ENCODE results near the gene KCNQ1.

KCNQ1 gene

DNA sequence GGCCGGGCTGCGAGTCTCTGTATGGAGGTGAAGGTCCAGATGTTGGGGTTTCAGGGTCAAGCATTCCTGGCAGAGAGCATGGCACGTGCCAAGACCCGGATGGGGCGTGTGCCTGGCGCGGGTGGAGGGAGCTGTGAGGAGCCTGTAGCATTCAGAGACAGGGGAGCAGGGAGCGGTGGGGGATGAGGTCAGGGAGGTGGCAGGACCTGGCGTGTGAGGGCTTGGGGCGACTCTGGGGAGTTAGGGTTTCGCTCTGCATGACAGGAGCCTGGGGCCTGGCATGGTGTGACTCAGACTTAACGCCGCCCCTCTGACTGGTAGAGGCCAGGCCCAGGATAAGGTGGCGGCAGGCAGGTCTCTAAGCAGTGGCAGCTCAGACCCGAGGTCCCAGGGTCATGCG, 103.0 kb downstream of the KCNQ1 start:
- Histone ChIP-seq H3K4me1 (ENCODE audit: control insufficient read depth, insufficient read depth, low read length) (no peaks in the 10 kb centered on the region), H3K4me3 (ENCODE audit: low read length in 2 of 2) (no peak overlapping the region), H3K36me3 (ENCODE audit: control insufficient read depth in 2 of 2, insufficient read depth in 2 of 2, low read length in 2 of 2) (no peaks in the 10 kb centered on the region), H3K9me3 (ENCODE audit: control insufficient read depth in 2 of 2, low read length in 2 of 2) (no peaks in the 10 kb centered on the region), H3K9ac (ENCODE audit: low read length in 2 of 2) (no peak overlapping the region), H3K27ac (ENCODE audit: low read length) (no peak overlapping the region), H3K27me3 (ENCODE audit: control insufficient read depth in 1 of 2, insufficient read depth in 2 of 2, low read length in 2 of 2) (no peaks in the 10 kb centered on the region)

DNA sequence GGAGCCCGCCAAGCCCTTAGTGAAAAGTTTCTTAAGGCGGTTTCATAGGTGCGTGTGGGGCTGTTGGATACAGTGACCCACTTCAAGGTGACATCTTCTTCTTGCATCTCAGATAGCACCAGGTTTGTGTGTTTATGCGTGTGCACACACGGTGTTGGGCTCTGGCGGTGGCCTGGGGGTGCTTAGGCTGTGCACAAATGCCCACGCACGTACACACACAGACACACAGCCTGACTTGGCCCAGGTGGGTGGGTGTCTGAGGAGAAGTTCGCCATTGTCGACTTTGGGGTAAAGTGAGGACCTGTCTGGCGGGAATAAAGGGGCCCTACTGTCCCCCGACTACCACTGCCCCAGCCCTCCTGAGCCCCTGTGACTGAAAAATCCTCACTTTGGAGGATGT, 103.8 kb downstream of the KCNQ1 start:
- Histone ChIP-seq H3K36me3 (ENCODE audit: control insufficient read depth in 2 of 2, insufficient read depth in 2 of 2, low read length in 2 of 2) (no peaks in the 10 kb centered on the region), H3K27ac (ENCODE audit: low read length) (no peak overlapping the region), H3K4me3 (ENCODE audit: low read length in 2 of 2) (no peak overlapping the region), H3K9ac (ENCODE audit: low read length in 2 of 2) (no peak overlapping the region), H3K4me1 (ENCODE audit: control insufficient read depth, insufficient read depth, low read length) (no peaks in the 10 kb centered on the region), H3K9me3 (ENCODE audit: control insufficient read depth in 2 of 2, low read length in 2 of 2) (no peaks in the 10 kb centered on the region), H3K27me3 (ENCODE audit: control insufficient read depth in 1 of 2, insufficient read depth in 2 of 2, low read length in 2 of 2) (no peaks in the 10 kb centered on the region)

DNA sequence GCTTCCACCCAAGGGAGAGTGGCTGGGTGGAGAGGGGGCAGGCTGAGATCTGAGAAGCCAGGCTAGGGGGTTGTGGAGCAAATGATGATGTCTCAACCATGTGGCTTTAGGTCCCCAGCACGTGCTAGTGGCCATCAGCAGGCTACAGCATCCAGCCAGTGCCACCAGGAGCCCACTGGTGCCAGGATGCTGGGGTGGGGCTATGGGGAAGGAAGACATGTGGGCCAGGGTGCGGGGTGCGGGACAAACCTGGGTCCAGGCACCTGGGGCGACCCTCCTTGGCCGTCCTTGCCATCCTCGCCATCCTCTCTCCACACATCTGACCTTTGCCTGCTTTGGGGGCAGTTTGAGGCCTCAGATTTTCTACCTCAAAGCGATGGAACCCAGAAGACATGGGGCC, 104.3 kb downstream of the KCNQ1 start:
- no peaks in the 10 kb centered on the region for H3K36me3 ChIP-seq (ENCODE audit: control insufficient read depth in 2 of 2, insufficient read depth in 2 of 2, low read length in 2 of 2)

DNA sequence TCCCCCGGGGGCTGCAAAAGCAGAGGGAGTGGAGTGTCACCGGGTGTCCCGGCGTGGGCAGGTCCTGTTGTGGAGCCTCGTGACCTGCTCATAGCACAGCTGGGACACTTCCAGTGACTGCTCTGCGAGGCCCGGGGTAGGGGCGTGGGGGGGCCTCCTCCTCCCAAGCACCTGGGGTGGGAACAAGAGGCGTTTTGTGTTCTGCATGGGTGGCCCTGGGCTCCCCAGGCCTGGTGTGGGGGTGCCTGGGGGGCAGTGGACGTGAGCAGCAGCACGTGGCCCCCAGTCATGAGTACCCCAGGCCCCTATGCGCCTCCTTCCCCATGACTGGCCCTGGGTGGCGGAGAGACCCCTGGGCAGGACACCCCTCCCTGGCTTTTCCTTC, 104.7 kb downstream of the KCNQ1 start:
- H3K9me3 ChIP-seq (ENCODE audit: control insufficient read depth in 2 of 2, low read length in 2 of 2), result no peaks in the 10 kb centered on the region
- no peaks in the 10 kb centered on the region for H3K4me1 ChIP-seq (ENCODE audit: control insufficient read depth, insufficient read depth, low read length)
- H3K36me3 ChIP-seq (ENCODE audit: control insufficient read depth in 2 of 2, insufficient read depth in 2 of 2, low read length in 2 of 2), result no peaks in the 10 kb centered on the region
- no peak overlapping the region for H3K27ac ChIP-seq (ENCODE audit: low read length)
- no peaks in the 10 kb centered on the region for H3K27me3 ChIP-seq (ENCODE audit: control insufficient read depth in 1 of 2, insufficient read depth in 2 of 2, low read length in 2 of 2)
- no peak overlapping the region for H3K9ac ChIP-seq (ENCODE audit: low read length in 2 of 2)
- H3K4me3 ChIP-seq (ENCODE audit: low read length in 2 of 2), result no peak overlapping the region

More for the DNA sequence above, 104.3 kb downstream of the KCNQ1 start:
- Histone ChIP-seq H3K27me3 (ENCODE audit: control insufficient read depth in 1 of 2, insufficient read depth in 2 of 2, low read length in 2 of 2) (no peaks in the 10 kb centered on the region), H3K4me1 (ENCODE audit: control insufficient read depth, insufficient read depth, low read length) (no peaks in the 10 kb centered on the region), H3K4me3 (ENCODE audit: low read length in 2 of 2) (no peak overlapping the region), H3K27ac (ENCODE audit: low read length) (no peak overlapping the region), H3K9me3 (ENCODE audit: control insufficient read depth in 2 of 2, low read length in 2 of 2) (no peaks in the 10 kb centered on the region), H3K9ac (ENCODE audit: low read length in 2 of 2) (no peak overlapping the region)

DNA sequence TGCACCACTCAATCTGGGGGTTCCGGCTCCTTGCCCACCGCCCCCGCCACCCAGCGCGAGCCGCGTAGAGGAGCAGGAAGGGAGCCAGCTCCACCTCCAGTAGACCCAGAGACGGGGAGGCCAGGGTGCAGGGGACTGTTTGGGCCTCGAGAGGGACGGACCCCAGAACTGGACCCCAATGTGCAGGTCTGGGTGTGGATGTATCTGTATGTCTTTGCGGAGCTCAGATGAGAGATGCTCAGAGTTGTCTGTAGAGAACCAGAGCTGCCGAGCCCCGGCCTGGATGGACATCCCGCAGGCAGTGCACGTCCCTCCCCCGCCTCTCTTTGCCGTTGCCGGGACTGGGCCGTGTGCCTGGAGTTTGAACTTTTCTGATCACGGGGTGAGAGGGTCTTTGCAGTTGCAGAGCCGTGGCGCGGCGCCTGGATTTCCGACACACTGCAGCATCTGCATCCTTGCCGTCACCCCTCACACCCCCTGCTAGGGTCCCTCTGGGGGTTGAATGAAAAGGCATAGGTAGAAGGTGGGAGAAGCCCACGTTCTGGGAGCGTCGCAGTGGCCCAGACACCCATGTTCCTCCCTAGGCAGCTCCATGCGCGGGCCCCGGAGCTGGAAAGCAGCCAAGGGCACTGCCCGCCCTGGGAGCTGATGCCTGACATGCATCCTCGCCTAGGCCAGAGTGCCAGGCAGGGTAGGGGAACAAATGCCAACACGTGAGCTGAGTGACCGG, 105.2 kb downstream of the KCNQ1 start:
- Histone ChIP-seq H3K9ac (ENCODE audit: low read length in 2 of 2) (no peak overlapping the region), H3K4me3 (ENCODE audit: low read length in 2 of 2) (no peak overlapping the region), H3K4me1 (ENCODE audit: control insufficient read depth, insufficient read depth, low read length) (no peaks in the 10 kb centered on the region), H3K36me3 (ENCODE audit: control insufficient read depth in 2 of 2, insufficient read depth in 2 of 2, low read length in 2 of 2) (no peaks in the 10 kb centered on the region), H3K27ac (ENCODE audit: low read length) (no peak overlapping the region), H3K9me3 (ENCODE audit: control insufficient read depth in 2 of 2, low read length in 2 of 2) (no peaks in the 10 kb centered on the region), H3K27me3 (ENCODE audit: control insufficient read depth in 1 of 2, insufficient read depth in 2 of 2, low read length in 2 of 2) (no peaks in the 10 kb centered on the region)

DNA sequence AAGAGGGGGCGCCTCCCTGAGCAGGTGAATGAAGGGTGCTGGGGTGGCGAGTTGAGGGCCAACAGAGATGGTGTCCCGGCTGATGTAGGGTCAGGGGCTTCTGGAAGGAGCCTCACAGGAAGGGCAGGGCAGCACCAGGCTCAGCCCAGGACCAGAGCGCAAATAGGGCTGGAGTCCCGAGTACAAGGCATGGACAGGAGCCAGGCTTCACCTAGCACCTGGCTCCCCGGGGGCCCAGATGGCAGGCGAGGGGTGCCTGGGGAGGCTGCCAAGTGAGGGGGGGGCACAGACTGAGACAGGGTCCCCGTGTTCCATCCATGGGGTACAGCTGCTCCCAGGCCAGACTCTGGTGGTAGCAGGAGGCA, 105.8 kb downstream of the KCNQ1 start:
- no peak overlapping the region for H3K9ac ChIP-seq (ENCODE audit: low read length in 2 of 2)
- H3K27ac ChIP-seq (ENCODE audit: low read length), result no peak overlapping the region
- no peaks in the 10 kb centered on the region for H3K27me3 ChIP-seq (ENCODE audit: control insufficient read depth in 1 of 2, insufficient read depth in 2 of 2, low read length in 2 of 2)
- H3K4me3 ChIP-seq (ENCODE audit: low read length in 2 of 2), result no peak overlapping the region
- H3K9me3 ChIP-seq (ENCODE audit: control insufficient read depth in 2 of 2, low read length in 2 of 2), result no peaks in the 10 kb centered on the region
- no peaks in the 10 kb centered on the region for H3K36me3 ChIP-seq (ENCODE audit: control insufficient read depth in 2 of 2, insufficient read depth in 2 of 2, low read length in 2 of 2)
- no peaks in the 10 kb centered on the region for H3K4me1 ChIP-seq (ENCODE audit: control insufficient read depth, insufficient read depth, low read length)

DNA sequence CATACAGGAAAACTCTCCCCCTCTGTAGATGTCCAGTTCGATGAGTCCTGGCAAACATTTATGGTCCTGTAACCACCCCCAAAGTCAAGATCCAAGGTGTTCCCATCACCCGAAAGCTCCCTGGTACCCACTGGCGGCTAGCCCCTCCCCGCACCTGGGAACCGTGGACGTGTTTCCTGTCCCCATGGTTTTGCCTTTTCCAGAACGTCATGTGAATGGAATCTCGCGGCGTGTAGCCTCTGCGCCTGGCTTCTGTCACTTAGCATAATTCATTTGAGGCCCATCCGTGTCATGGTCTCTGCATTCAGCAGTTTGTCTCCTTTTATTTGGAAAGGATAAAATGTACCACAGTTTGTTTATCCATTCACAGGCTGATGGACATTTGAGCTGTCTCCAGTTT, 106.3 kb downstream of the KCNQ1 start:
- H3K36me3 ChIP-seq (ENCODE audit: control insufficient read depth in 2 of 2, insufficient read depth in 2 of 2, low read length in 2 of 2), result no peaks in the 10 kb centered on the region
- H3K4me1 ChIP-seq (ENCODE audit: control insufficient read depth, insufficient read depth, low read length), result no peaks in the 10 kb centered on the region
- H3K9me3 ChIP-seq (ENCODE audit: control insufficient read depth in 2 of 2, low read length in 2 of 2), result no peaks in the 10 kb centered on the region
- no peak overlapping the region for H3K27ac ChIP-seq (ENCODE audit: low read length)
- no peaks in the 10 kb centered on the region for H3K27me3 ChIP-seq (ENCODE audit: control insufficient read depth in 1 of 2, insufficient read depth in 2 of 2, low read length in 2 of 2)
- H3K4me3 ChIP-seq (ENCODE audit: low read length in 2 of 2), result no peak overlapping the region
- no peak overlapping the region for H3K9ac ChIP-seq (ENCODE audit: low read length in 2 of 2)

DNA sequence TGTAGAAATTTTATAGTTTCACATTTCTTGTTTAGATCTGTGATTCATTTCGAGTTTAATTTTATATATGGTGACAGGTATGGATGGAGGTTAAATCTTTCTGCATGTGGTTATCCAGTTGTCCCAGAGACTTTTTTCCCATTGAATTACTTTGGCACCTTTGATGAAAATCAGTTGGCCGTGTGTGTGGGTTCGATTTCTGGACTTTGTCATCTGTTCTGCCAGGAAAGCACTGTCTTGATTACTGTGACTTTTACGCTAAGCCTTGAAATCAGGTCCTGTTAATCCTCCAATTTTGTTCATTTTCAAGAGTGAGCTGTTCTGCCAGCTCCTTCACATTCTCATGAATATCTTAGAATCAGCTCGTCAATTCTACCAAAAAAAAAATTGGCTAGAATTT, 107.4 kb downstream of the KCNQ1 start:
- no peaks in the 10 kb centered on the region for H3K9me3 ChIP-seq (ENCODE audit: control insufficient read depth in 2 of 2, low read length in 2 of 2)
- no peak overlapping the region for H3K4me3 ChIP-seq (ENCODE audit: low read length in 2 of 2)
- no peaks in the 10 kb centered on the region for H3K4me1 ChIP-seq (ENCODE audit: control insufficient read depth, insufficient read depth, low read length)
- H3K27me3 ChIP-seq (ENCODE audit: control insufficient read depth in 1 of 2, insufficient read depth in 2 of 2, low read length in 2 of 2), result no peaks in the 10 kb centered on the region
- H3K27ac ChIP-seq (ENCODE audit: low read length), result no peak overlapping the region
- no peaks in the 10 kb centered on the region for H3K36me3 ChIP-seq (ENCODE audit: control insufficient read depth in 2 of 2, insufficient read depth in 2 of 2, low read length in 2 of 2)
- no peak overlapping the region for H3K9ac ChIP-seq (ENCODE audit: low read length in 2 of 2)

DNA sequence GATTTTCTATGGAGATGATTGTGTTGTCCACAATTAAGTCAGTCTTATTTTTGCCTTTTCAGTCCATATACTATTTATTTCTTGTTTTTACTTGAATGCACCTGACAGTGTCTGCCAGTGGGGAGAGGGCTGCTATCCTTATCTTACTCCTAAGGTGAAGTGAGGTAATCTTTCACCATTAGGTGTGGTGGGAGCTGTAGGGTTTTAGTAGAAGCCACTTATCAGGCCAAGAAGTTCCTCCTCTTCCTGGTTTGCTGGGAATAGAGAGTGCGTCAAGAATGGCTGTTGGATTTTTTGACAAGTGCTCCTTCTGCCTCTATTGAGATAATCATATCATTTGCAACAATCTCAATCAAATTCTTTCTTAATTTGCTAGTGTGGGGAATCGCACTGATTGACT, 108.4 kb downstream of the KCNQ1 start:
- peaks cover 0 to 7% of the 10 kb centered on the region in 2 donors for H3K9me3 ChIP-seq (ENCODE audit: control insufficient read depth in 2 of 2, low read length in 2 of 2)
- H3K27me3 ChIP-seq (ENCODE audit: control insufficient read depth in 1 of 2, insufficient read depth in 2 of 2, low read length in 2 of 2), result no peaks in the 10 kb centered on the region
- H3K4me1 ChIP-seq (ENCODE audit: control insufficient read depth, insufficient read depth, low read length), result no peaks in the 10 kb centered on the region
- no peak overlapping the region for H3K9ac ChIP-seq (ENCODE audit: low read length in 2 of 2)
- H3K27ac ChIP-seq (ENCODE audit: low read length), result no peak overlapping the region
- no peaks in the 10 kb centered on the region for H3K36me3 ChIP-seq (ENCODE audit: control insufficient read depth in 2 of 2, insufficient read depth in 2 of 2, low read length in 2 of 2)
- no peak overlapping the region for H3K4me3 ChIP-seq (ENCODE audit: low read length in 2 of 2)

DNA sequence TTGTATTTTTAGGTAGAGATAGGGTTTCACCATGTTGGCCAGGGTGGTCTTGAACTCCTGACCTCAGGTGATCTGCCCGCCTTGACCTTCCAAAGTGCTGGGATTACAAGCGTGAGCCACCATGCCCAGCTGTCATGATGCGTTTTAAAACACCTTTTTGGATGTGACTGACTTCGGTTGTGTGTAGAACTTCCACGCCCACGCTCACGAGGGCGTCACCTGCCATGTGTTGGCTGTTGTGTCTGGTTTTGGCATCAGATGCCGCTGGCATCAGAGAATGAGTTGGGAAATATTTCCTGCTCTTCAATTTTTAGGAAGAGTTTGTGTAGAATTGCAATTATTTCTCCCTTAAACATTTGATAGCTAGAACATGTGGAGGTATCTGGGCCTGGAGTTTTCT, 109.1 kb downstream of the KCNQ1 start:
- Histone ChIP-seq H3K9ac (ENCODE audit: low read length in 2 of 2) (no peak overlapping the region), H3K4me3 (ENCODE audit: low read length in 2 of 2) (no peak overlapping the region)

DNA sequence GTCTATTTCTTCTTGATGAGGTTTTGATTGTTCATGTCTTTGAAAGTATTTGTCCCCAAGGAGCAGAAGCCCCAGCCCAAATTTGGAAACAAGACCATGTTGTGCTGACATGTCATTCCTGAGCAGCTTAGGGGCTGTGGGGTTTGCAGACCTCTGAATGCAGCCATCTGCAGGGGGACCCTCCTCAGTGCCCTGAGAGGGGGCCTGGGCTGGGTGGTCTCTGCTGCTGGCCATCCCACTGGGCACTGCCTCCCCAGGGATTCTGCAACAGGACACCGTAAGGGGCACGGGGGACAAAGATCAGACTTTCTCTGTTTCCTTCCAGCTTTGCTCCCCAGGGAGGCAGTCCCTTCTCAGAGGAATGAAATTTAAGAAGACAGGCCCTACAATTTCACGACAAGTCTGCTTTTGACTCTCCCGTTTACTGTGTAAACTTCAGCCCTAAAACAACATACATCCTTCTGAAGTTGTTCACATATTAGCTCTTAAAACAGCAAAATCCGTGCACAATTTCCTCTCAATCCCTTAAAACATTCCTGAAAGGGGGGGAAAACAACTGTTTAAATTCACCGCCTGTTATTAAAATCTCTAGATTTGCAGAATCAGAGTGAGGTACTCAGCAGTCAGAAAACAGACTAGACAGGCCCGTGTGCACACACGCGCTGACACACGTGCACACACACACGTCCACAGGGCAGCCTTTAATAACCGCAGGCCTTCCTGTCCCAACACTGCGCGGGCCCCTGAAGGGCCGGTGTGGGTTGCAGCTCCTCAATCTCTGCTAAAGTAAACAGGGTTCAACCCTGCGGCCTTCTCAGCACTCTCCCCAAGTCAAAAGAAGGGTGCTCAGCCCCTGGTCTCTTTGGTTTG, 109.8 kb downstream of the KCNQ1 start:
- H3K4me3 ChIP-seq (ENCODE audit: low read length in 2 of 2), result no peak overlapping the region
- H3K27ac ChIP-seq (ENCODE audit: low read length), result no peak overlapping the region
- H3K9ac ChIP-seq (ENCODE audit: low read length in 2 of 2), result no peak overlapping the region
- peaks cover 0 to 7% of the 10 kb centered on the region in 2 donors for H3K9me3 ChIP-seq (ENCODE audit: control insufficient read depth in 2 of 2, low read length in 2 of 2)
- no peaks in the 10 kb centered on the region for H3K4me1 ChIP-seq (ENCODE audit: control insufficient read depth, insufficient read depth, low read length)
- no peaks in the 10 kb centered on the region for H3K27me3 ChIP-seq (ENCODE audit: control insufficient read depth in 1 of 2, insufficient read depth in 2 of 2, low read length in 2 of 2)
- H3K36me3 ChIP-seq (ENCODE audit: control insufficient read depth in 2 of 2, insufficient read depth in 2 of 2, low read length in 2 of 2), result no peaks in the 10 kb centered on the region

More for the DNA sequence above, 109.1 kb downstream of the KCNQ1 start:
- Histone ChIP-seq H3K27me3 (ENCODE audit: control insufficient read depth in 1 of 2, insufficient read depth in 2 of 2, low read length in 2 of 2) (no peaks in the 10 kb centered on the region), H3K9me3 (ENCODE audit: control insufficient read depth in 2 of 2, low read length in 2 of 2) (peaks cover 0 to 7% of the 10 kb centered on the region in 2 donors), H3K4me1 (ENCODE audit: control insufficient read depth, insufficient read depth, low read length) (no peaks in the 10 kb centered on the region), H3K36me3 (ENCODE audit: control insufficient read depth in 2 of 2, insufficient read depth in 2 of 2, low read length in 2 of 2) (no peaks in the 10 kb centered on the region), H3K27ac (ENCODE audit: low read length) (no peak overlapping the region)
